HepG2 (cell line): ENCODE measurements around the gene SSU72. TPM values are rescaled to one million over a fixed set of nuclear protein-coding genes. Genes with fewer than 3 reads are reported as not detected.
"Not testable (repeated sequence)": the region's sequence is repeated elsewhere in the genome, so short reads cannot be mapped to it uniquely, and the experiment has no call there.

Experiments used
- ATAC-seq: fragments of 200-7000 bp; cut with Tn5 transposase; 3 replicates; pipeline ENCODE4 v1.9.1; 2020; ENCODE audit warnings: mild to moderate bottlenecking, moderate library complexity
- BruUV-seq: library from RNA; stranded (reverse); fragments of 400-500 nt; replicated peaks from 2 replicates; lab custom pipeline; 2021; lab: Mats Ljungman, UMichigan
- CTCF ChIA-PET: fragments of 300-600 bp; formaldehyde crosslinking; extraction: SDS; loops from one replicate; lab custom pipeline; 2021; ENCODE audit warnings: low total read pairs, inconsistent platforms, low intra/inter-chr PET ratio; lab: Yijun Ruan, JAX
- POLR2A ChIA-PET: fragments of 350-600 bp; sonication (Branson Sonifier 250); formaldehyde crosslinking; loops from one replicate; lab custom pipeline; 2020; ENCODE audit warnings: antibody characterized with exemption, inconsistent platforms; lab: Yijun Ruan, JAX
- DNase-seq: peaks from one replicate; pipeline ENCODE4 v3.0.0-alpha.2; 2015; ENCODE audit warnings: low spot score
- FAIRE-seq: peaks from 3 replicates; lab custom pipeline; 2011; peaks lifted over from hg19 to GRCh38; lab: Jason Lieb, UNC
- H2AFZ ChIP-seq: one replicate; pipeline ENCODE4 v1.6.1; 2011; ENCODE audit warnings: low read length, inconsistent platforms
- H3K27ac ChIP-seq: fragments of 300-600 bp; 3 replicates; pipeline ENCODE4 v1.8.0; 2011; ENCODE audit warnings: mixed run types, mild to moderate bottlenecking, mixed read lengths, low read length, inconsistent platforms; ENCODE audit not compliant: insufficient read depth; ENCODE audit errors: extremely low read length
- H3K27me3 ChIP-seq, 2 experiments: fragments of 200-600 bp in 1 of 2; 2 replicates in 1 of 2; 3 replicates in 1 of 2; pipeline versions ENCODE4 v1.6.0 to v1.8.0; 2011; ENCODE audit warnings: low read length in 2 of 2, mild to moderate bottlenecking in 2 of 2, moderate library complexity in 2 of 2, inconsistent platforms in 1 of 2; ENCODE audit not compliant: insufficient read depth in 2 of 2, control insufficient read depth in 1 of 2
- H3K36me3 ChIP-seq, 2 experiments: fragments of 200-600 bp in 1 of 2; replicated peaks in 1 of 2; 2 replicates in 1 of 2; 3 replicates in 1 of 2; pipeline versions ENCODE4 v1.5.1 to v1.8.0; 2011; ENCODE audit warnings: low read length in 2 of 2, inconsistent platforms in 1 of 2; ENCODE audit not compliant: insufficient read depth in 2 of 2, control insufficient read depth in 1 of 2
- H3K4me1 ChIP-seq: 2 replicates; pipeline ENCODE4 v1.5.1; 2012; ENCODE audit warnings: low read length, inconsistent platforms; ENCODE audit not compliant: insufficient read depth
- H3K4me2 ChIP-seq: 2 replicates; pipeline ENCODE4 v1.6.0; 2011; ENCODE audit warnings: low read depth, low read length, inconsistent platforms
- H3K4me3 ChIP-seq, 3 experiments: fragments of 200-600 bp in 1 of 3; sonication (generic), shearing (Covaris generic) in 1 of 3; replicated peaks in 1 of 3; 2 replicates each; pipeline ENCODE4 v1.5.1; 2011 to 2016; ENCODE audit warnings: low read length in 3 of 3, inconsistent platforms in 2 of 3, low read depth in 2 of 3, mild to moderate bottlenecking in 2 of 3, control low read depth in 1 of 3, mixed read lengths in 1 of 3; ENCODE audit not compliant: insufficient read depth in 1 of 3
- H3K79me2 ChIP-seq: one replicate; pipeline ENCODE4 v1.6.1; 2011; ENCODE audit warnings: low read length, inconsistent platforms; ENCODE audit not compliant: insufficient read depth
- H3K9ac ChIP-seq: 2 replicates; pipeline ENCODE4 v1.6.0; 2011; ENCODE audit warnings: mild to moderate bottlenecking, low read depth, low read length, inconsistent platforms; ENCODE audit not compliant: insufficient read depth
- H3K9me3 ChIP-seq: 2 replicates; pipeline ENCODE4 v1.5.1; 2012; ENCODE audit warnings: mild to moderate bottlenecking, low read length
- H4K20me1 ChIP-seq: 2 replicates; pipeline ENCODE4 v1.6.0; 2011; ENCODE audit warnings: inconsistent platforms, mild to moderate bottlenecking, low read length, moderate library complexity; ENCODE audit not compliant: insufficient read depth
- ZFY ChIP-seq: sonication (generic); formaldehyde crosslinking; IDR thresholded peaks from 2 replicates; pipeline ENCODE4 v1.4.0; 2020; ENCODE audit warnings: missing genetic modification reagents
- ZNF263 ChIP-seq: sonication (generic); formaldehyde crosslinking; IDR thresholded peaks from 2 replicates; pipeline ENCODE4 v1.4.0; 2020; ENCODE audit warnings: missing genetic modification reagents
- WGBS: methylation state at CpG from one replicate; pipeline ENCODE4 v1.1.6; 2017; ENCODE audit warnings: low lambda C conversion rate; 5-methylcytosine and 5-hydroxymethylcytosine counted together
- in situ Hi-C: cut with HindIII; loops from 2 replicates; pipeline ENCODE4 v1.10.0; 2017; ENCODE audit warnings: low pct_unique_long_range_greater_than_20kb; ENCODE audit not compliant: extremely low pct_ligation_motif_present
- intact Hi-C: fragments of 100-400 bp; cut with micrococcal nuclease; formaldehyde crosslinking; loops from one replicate; pipeline ENCODE4 v1.10.0; 2022; ENCODE audit not compliant: unreplicated experiment
- polyA plus RNA-seq, 8 experiments: library from polyadenylated mRNA; depleted of rRNA in 3 of 8; stranded (reverse) in 7 of 8; unstranded in 1 of 8; fragments of >200 nt; fragmentation: Illumina TruSeq in 4 of 8; extraction: Trizol in 4 of 8; gene quantifications; 2 replicates each; pipeline versions ENCODE4 v1.2.1 to v1.2.3, GENCODE V29; 2011 to 2016; ENCODE audit warnings: low read depth in 4 of 8, missing spikeins in 1 of 8, mixed read lengths in 1 of 8; ENCODE audit not compliant: insufficient read depth in 1 of 8
- total RNA-seq, 5 experiments: library from RNA; depleted of rRNA; stranded (reverse); fragments of >200 nt; fragmentation: Illumina TruSeq; extraction: Trizol; gene quantifications; 2 replicates each; pipeline ENCODE4 v1.2.3, GENCODE V29; 2016; ENCODE audit warnings: low read depth in 1 of 5

SSU72 gene
- total and polyA plus RNA-seq, 2 of the 13 experiments (the other 11 are each of a cell fraction or from before 2014, with no cell fraction given) = 42.8 to 67.1 TPM

DNA sequence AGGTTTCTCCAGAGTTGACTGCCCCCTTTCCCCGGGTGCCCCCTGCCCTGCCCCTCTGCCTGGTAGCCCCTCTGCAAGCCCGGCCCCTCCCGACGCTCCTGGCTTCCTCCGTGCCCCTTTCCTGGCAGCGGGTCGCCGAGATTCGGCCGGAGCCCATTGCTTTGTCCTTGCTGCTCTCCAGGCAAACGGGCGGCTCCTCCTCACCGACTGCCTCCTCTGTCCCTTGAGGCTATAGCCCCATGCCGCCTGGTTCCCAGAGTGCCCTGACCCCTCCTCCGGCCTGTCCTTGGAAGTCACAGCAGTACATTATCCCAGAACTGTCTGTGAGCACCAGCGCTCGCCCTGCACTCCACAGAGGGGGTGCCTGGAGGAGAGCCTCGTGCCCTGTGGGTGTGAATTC lies 61.0 kb downstream of the SSU72 start:
- CTCF ChIA-PET = not testable (repeated sequence)

DNA sequence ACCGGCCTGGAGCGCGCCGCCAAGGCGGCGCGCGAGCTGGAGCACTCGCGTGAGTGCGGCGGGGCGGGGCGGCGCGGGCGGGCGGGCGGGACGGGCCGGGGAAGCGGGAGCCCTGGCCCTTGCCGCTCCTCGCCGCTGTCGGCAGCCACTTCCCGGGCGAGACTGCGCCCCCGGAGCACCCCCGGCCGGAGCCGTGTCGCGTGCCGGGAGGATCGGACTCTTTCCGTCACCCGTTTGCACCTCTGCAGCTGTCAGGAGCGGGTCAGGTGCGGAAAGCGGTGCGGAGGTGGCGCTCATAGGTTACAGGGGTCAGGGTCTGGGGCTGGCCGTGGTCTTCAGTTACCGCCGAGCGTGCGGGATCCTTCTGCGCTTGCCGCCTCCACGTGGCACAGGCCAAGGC lies 62.2 kb downstream of the SSU72 start:
- no CpG with 5 or more reads among the region's 52 CpGs for WGBS
- in situ Hi-C loops, BruUV-seq, FAIRE-seq, H3K36me3 ChIP-seq, H2AFZ ChIP-seq, H3K27me3 ChIP-seq, H3K4me2 ChIP-seq, H4K20me1 ChIP-seq, DNase-seq, POLR2A ChIA-PET, H3K9me3 ChIP-seq, CTCF ChIA-PET, intact Hi-C loops: not testable (repeated sequence)
- Histone ChIP-seq H3K4me1 (peaks cover 12% of the 10 kb centered on the region), H3K79me2 (peaks cover 14% of the 10 kb centered on the region), H3K4me3 (peak overlapping the region in 2 of 3 experiments; percentile 66 to 79; a peak in 4 of 6 replicates), H3K27ac (peak overlapping the region; percentile 48), H3K9ac (peak overlapping the region; percentile 67; the same call in 1 of the 2 replicates)
- TF ChIP-seq ZNF263 (CRISPR knock-in tag) (peak; percentile 7; the same call in 1 of the 2 replicates), ZFY (CRISPR knock-in tag) (0 out of 2 replicates have a peak, but pooled peaks have one; percentile 10)
- peak; percentile 31 for ATAC-seq

More for the DNA sequence above, 61.0 kb downstream of the SSU72 start:
- POLR2A ChIA-PET, H3K27me3 ChIP-seq, H3K27ac ChIP-seq, H2AFZ ChIP-seq, intact Hi-C loops, H4K20me1 ChIP-seq, H3K9me3 ChIP-seq, DNase-seq, FAIRE-seq, in situ Hi-C loops, ATAC-seq, BruUV-seq: not testable (repeated sequence)
- 46% methylated on average over 13 of the region's 18 CpGs for WGBS
- H3K4me3 ChIP-seq = peak overlapping the region in 2 of 3 experiments; percentile 43 to 58; a peak in 4 of 6 replicates
- H3K9ac ChIP-seq = peak overlapping the region; percentile 52; the same call in 1 of the 2 replicates
- H3K79me2 ChIP-seq = peaks cover 14% of the 10 kb centered on the region
- H3K36me3 ChIP-seq = peaks cover 3 to 16% of the 10 kb centered on the region in 2 experiments; a peak in 4 of 5 replicates
- peak overlapping the region; percentile 53; the same call in 1 of the 2 replicates for H3K4me2 ChIP-seq
- H3K4me1 ChIP-seq = peaks cover 12% of the 10 kb centered on the region
